OCI-LY3 (cell line): Measurements from ENCODE around the gene TMEM247.
"Not testable (repeated sequence)": the region's sequence is repeated elsewhere in the genome, so short reads cannot be mapped to it uniquely, and the experiment has no call there.

Experiments used
- H2AFZ ChIP-seq: fragments of 200-600, 300-600 bp; shearing (Covaris generic); 2 replicates; pipeline ENCODE4 v1.6.0; 2014; ENCODE audit warnings: antibody characterized with exemption, low read depth, low read length
- H3K27ac ChIP-seq: fragments of 200-600, 300-600 bp; sonication (generic); 2 replicates; pipeline ENCODE4 v1.5.1; 2014; ENCODE audit warnings: mild to moderate bottlenecking, low read length, moderate library complexity, mixed read lengths
- H3K27me3 ChIP-seq: fragments of 200-600, 300-600 bp; sonication (generic); 2 replicates; pipeline ENCODE4 v1.6.1; 2014; ENCODE audit warnings: low read depth, low read length, mixed read lengths
- H3K36me3 ChIP-seq: fragments of 200-600, 300-600 bp; sonication (generic); replicated peaks from 2 replicates; pipeline ENCODE3; 2014; ENCODE audit warnings: low read depth, low read length, mixed read lengths
- H3K4me1 ChIP-seq: fragments of 300-600, 200-600 bp; sonication (generic); 2 replicates; pipeline ENCODE4 v1.6.1; 2014; ENCODE audit warnings: low read length, mixed read lengths
- H3K4me2 ChIP-seq: fragments of 200-600, 300-600 bp; sonication (generic); 2 replicates; pipeline ENCODE4 v1.6.1; 2014; ENCODE audit warnings: low read length, mixed read lengths
- H3K4me3 ChIP-seq: fragments of 300-600, 200-600 bp; sonication (generic); 2 replicates; pipeline ENCODE4 v1.5.1; 2014; ENCODE audit warnings: antibody characterized with exemption, mild to moderate bottlenecking, low read length, moderate library complexity
- H3K79me2 ChIP-seq: fragments of 300-600, 200-600 bp; shearing (Covaris generic); 2 replicates; pipeline ENCODE4 v1.6.1; 2014; ENCODE audit warnings: mild to moderate bottlenecking, low read length, mixed read lengths
- H3K9ac ChIP-seq: fragments of 300-600, 200-600 bp; shearing (Covaris generic); 2 replicates; pipeline ENCODE4 v1.6.0; 2014; ENCODE audit warnings: mild to moderate bottlenecking, low read length, moderate library complexity
- H3K9me3 ChIP-seq: fragments of 200-600, 300-600 bp; shearing (Covaris generic); 2 replicates; pipeline ENCODE4 v1.6.1; 2014; ENCODE audit warnings: low read length, mixed read lengths; ENCODE audit not compliant: insufficient read depth
- H4K20me1 ChIP-seq: fragments of 200-600, 300-600 bp; sonication (generic); 2 replicates; pipeline ENCODE4 v1.6.1; 2016; ENCODE audit warnings: low read length, mixed read lengths; ENCODE audit not compliant: insufficient read depth
- EZH2phosphoT487 ChIP-seq: fragments of 200-600 bp; shearing (Covaris generic); IDR thresholded peaks from 2 replicates; pipeline ENCODE4 v1.6.1; 2018; ENCODE audit warnings: antibody characterized with exemption, mixed run types, low read depth
- TF ChIP-seq, protein P1 (sequence below): fragments of 200-600, 300-600 bp; sonication (generic); IDR thresholded peaks from 2 replicates; pipeline ENCODE4 v1.5.1; 2014; ENCODE audit warnings: antibody characterized with exemption, low read length, low read depth

Gene TMEM247

DNA sequence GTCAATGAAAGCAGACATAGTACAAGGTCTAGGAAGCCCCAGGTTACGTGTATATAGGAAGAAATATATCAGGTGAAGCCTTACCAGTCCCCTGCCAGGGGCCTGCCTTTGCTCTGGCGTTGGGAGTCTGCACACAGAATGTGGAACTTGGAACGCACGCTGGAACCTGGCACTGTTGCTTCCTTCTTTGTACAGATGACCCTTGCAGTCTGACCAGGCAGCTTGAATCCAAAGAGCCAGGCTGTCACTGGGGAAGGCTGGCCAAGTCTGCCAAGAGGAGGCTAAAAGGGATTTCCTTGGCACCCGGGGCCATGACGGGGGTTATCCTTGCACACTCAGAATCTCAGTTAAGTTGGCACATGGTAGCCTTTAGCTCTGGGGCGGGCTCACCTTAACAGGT is 39.5 kb downstream of the TMEM247 start:
- H3K36me3 ChIP-seq: peaks cover 2% of the 10 kb centered on the region
- no peak overlapping the region for H3K27ac ChIP-seq
- peaks cover 9% of the 10 kb centered on the region; the same call in 1 of the 2 replicates for H3K9me3 ChIP-seq
- H3K4me2 ChIP-seq: no peak overlapping the region
- H3K27me3 ChIP-seq: no peaks in the 10 kb centered on the region
- H3K4me3 ChIP-seq: no peak overlapping the region
- TF ChIP-seq, protein P1, sequence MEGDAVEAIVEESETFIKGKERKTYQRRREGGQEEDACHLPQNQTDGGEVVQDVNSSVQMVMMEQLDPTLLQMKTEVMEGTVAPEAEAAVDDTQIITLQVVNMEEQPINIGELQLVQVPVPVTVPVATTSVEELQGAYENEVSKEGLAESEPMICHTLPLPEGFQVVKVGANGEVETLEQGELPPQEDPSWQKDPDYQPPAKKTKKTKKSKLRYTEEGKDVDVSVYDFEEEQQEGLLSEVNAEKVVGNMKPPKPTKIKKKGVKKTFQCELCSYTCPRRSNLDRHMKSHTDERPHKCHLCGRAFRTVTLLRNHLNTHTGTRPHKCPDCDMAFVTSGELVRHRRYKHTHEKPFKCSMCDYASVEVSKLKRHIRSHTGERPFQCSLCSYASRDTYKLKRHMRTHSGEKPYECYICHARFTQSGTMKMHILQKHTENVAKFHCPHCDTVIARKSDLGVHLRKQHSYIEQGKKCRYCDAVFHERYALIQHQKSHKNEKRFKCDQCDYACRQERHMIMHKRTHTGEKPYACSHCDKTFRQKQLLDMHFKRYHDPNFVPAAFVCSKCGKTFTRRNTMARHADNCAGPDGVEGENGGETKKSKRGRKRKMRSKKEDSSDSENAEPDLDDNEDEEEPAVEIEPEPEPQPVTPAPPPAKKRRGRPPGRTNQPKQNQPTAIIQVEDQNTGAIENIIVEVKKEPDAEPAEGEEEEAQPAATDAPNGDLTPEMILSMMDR: no peak
- TF ChIP-seq EZH2phosphoT487: no peak
- H3K79me2 ChIP-seq: no peaks in the 10 kb centered on the region
- H3K9ac ChIP-seq: no peak overlapping the region
- H3K4me1 ChIP-seq: peaks cover 14% of the 10 kb centered on the region
- no peak overlapping the region for H2AFZ ChIP-seq
- H4K20me1 ChIP-seq: no peaks in the 10 kb centered on the region

DNA sequence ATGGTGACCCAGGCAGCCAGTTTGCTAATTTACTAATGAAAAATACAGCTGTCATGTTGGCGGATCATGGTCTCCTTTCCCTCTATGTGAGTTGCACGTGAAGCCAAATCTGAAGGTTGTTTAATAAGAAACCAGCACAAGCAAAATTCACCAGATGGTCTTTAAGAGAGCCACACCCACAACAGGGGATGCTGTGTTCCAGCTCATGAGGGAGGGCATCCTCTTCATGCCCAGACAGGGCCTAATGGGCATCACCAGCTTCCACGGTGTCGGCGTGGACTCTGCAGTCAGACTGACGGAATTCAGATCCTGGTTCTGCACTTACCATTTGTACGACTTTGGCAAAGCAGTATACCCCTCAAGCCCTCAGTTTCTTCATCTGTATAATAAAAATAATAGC is 39.9 kb downstream of the TMEM247 start:
- H3K27me3 ChIP-seq: no peaks in the 10 kb centered on the region
- H2AFZ ChIP-seq: no peak overlapping the region
- no peaks in the 10 kb centered on the region for H4K20me1 ChIP-seq
- H3K9ac ChIP-seq: no peak overlapping the region
- no peak for TF ChIP-seq EZH2phosphoT487
- TF ChIP-seq, protein P1: no peak
- no peak overlapping the region for H3K27ac ChIP-seq
- no peak overlapping the region for H3K4me3 ChIP-seq
- H3K36me3 ChIP-seq: peaks cover 2% of the 10 kb centered on the region
- H3K4me1 ChIP-seq: peaks cover 14% of the 10 kb centered on the region
- H3K4me2 ChIP-seq: no peak overlapping the region
- H3K9me3 ChIP-seq: peaks cover 9% of the 10 kb centered on the region; the same call in 1 of the 2 replicates
- no peaks in the 10 kb centered on the region for H3K79me2 ChIP-seq

DNA sequence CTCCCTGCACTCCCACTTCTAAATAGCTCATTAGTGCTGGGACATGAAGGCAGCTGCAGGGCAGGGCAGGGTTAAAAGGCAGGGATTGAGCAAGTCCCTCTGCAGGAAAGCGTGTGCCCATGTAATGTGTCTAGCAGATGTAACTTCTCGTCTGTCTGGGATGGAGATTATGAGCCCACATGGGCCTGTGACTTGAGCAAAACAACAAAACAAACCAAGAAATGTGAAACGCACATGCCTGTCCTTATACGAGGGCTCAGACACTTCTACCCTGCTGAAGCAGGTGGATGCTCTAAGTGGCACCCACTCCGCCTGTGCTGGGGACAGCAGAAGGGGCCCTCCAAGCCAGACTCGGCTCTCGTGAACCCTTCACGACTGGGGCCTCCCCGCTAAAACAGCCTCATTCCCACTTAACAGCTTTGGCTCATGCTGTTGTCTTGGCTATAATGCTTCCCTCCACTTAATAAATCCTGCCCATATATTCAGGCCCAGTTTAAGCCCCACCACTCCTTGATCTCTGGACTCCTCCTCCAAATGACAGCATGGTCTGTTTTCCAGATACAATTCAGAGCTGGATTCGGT is 40.9 kb downstream of the TMEM247 start:
- Histone ChIP-seq H3K9ac (no peak overlapping the region), H3K36me3 (peaks cover 2% of the 10 kb centered on the region), H3K4me3 (no peak overlapping the region), H2AFZ (no peak overlapping the region), H4K20me1 (no peaks in the 10 kb centered on the region), H3K79me2 (no peaks in the 10 kb centered on the region), H3K4me1 (peaks cover 14% of the 10 kb centered on the region), H3K9me3 (peaks cover 4% of the 10 kb centered on the region; the same call in 1 of the 2 replicates), H3K27me3 (no peaks in the 10 kb centered on the region), H3K4me2 (no peak overlapping the region), H3K27ac (no peak overlapping the region)
- TF ChIP-seq EZH2phosphoT487: no peak
- TF ChIP-seq, protein P1: no peak

DNA sequence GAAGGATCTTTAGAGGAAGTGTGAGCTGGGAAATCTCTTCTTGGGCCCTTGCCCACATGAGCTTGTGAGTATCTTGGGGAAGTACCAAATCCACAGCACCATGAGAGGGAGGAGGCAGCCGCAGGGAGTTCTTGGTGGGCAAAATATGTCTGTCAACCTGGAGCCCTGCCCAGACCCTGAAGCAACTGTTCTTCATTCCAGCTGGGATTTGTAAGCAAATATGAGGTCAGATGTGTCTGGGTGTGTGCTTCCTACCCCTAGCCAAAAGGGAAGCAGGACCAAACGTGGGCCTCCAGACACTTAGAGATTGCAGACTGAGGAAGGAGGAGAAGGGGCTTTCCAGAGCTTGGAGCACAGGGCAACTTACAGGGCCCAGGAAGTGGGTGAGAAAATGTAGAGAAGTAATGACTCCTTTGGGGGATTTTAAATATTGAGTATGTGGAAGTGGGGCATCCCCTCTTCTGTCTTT is 41.9 kb downstream of the TMEM247 start:
- Histone ChIP-seq H3K9me3 (peaks cover 4% of the 10 kb centered on the region; the same call in 1 of the 2 replicates), H3K4me2 (peak overlapping the region; percentile 15; the same call in 1 of the 2 replicates), H3K4me1 (peaks cover 14% of the 10 kb centered on the region), H3K79me2 (no peaks in the 10 kb centered on the region), H3K36me3 (peaks cover 2% of the 10 kb centered on the region), H3K27ac (no peak overlapping the region), H3K27me3 (no peaks in the 10 kb centered on the region), H3K9ac (no peak overlapping the region), H3K4me3 (no peak overlapping the region), H2AFZ (no peak overlapping the region), H4K20me1 (no peaks in the 10 kb centered on the region)
- TF ChIP-seq EZH2phosphoT487: no peak
- TF ChIP-seq, protein P1: no peak

DNA sequence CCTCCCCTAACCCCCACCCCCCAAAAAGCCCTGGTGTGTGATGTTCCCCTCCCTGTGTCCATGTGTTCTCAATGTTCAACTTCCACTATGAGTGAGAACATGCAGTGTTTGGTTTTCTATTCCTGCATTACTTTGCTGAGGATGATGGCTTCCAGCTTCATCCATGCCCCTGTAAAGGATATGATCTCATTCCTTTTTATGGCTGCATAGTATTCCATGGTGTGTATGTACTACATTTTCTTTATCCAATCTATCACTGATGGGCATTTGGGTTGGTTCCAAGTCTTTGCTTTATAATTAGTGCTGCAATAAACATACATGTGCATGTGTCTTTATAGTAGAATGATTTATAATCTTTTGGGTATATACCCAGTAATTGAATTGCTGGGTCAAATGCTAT is 43.0 kb downstream of the TMEM247 start:
- not testable (repeated sequence) for H3K79me2 ChIP-seq, H3K27ac ChIP-seq, H3K9me3 ChIP-seq, H4K20me1 ChIP-seq, H3K4me3 ChIP-seq, H3K4me2 ChIP-seq, H3K27me3 ChIP-seq, H2AFZ ChIP-seq, H3K9ac ChIP-seq, H3K36me3 ChIP-seq
- peaks cover 14% of the 10 kb centered on the region for H3K4me1 ChIP-seq
